Measurements from ENCODE around the gene CCDC85B.
A peak's percentile ranks its signal among the peaks of the same experiment; 100 is the strongest.

Gene CCDC85B

DNA sequence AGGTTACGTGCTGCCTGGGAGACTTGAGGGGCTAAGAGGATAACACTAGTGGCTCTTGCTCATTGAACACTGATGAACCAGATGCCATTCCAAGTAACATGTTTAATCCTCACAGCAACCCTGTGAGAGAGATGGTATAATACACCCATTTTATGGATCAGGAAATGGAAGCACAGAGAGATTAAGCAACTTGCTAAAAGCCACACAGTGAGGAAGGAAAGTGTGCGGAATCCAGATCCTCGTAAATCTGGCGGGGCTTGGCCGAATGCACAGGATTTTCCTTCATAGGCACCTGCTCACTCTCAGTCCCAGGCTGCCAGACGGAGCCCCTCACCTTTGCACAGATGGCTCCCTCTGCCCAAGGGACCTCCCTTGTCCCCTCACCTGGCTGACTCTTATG, 17.4 kb downstream of the CCDC85B start:
- no peak for DNase-seq (ENCODE audit: low read depth)
- H3K4me3 ChIP-seq (ENCODE audit: low read length): no peak overlapping the region
- TF ChIP-seq, protein P1, sequence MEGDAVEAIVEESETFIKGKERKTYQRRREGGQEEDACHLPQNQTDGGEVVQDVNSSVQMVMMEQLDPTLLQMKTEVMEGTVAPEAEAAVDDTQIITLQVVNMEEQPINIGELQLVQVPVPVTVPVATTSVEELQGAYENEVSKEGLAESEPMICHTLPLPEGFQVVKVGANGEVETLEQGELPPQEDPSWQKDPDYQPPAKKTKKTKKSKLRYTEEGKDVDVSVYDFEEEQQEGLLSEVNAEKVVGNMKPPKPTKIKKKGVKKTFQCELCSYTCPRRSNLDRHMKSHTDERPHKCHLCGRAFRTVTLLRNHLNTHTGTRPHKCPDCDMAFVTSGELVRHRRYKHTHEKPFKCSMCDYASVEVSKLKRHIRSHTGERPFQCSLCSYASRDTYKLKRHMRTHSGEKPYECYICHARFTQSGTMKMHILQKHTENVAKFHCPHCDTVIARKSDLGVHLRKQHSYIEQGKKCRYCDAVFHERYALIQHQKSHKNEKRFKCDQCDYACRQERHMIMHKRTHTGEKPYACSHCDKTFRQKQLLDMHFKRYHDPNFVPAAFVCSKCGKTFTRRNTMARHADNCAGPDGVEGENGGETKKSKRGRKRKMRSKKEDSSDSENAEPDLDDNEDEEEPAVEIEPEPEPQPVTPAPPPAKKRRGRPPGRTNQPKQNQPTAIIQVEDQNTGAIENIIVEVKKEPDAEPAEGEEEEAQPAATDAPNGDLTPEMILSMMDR (conservative IDR thresholded peaks at IDR 0.05; ENCODE audit: low read depth, low read length): no peak

DNA sequence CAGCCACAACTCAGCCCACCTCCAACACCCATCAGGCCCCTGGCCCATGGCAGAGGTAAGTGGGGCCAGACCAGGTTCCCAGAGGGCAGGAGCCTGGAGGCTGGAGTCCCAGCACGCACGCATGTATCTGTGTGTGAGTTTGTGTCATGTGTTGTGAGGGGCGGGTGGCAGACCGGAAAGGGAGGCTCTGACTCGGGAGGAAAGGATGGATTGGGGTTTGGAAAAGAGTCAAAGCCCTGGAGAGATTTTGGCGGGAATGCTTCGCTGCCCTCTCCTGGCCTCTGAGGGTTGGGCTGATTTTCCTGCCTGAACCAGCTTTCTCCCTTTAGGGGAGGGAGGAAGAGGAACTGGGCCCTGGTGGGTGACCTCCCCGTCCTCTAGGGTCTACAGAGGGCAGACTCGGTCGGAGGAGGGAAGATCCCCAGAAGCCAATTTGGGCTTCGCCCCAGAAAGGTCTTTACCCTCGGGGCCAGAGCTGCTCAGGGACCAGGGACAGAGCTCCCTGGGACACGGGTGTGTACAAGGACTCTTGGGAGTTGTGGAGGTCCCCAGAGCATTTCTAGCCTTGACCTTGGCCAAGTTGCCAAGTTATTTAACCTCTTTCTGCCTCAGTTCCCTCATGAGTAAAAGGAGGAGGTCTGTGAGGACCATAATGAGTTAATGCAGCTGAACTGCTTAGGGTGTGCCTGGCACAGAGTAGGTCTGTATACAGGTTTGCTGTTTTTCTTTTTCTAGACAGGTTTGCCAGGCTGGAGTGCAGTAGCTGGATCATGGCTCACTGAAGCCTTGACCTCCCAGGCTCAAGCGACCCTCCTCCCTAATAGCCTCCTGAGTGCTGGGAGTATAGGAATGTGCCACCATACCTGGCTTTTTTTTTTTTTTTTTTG, 21.5 kb downstream of the CCDC85B start:
- no peak for DNase-seq (ENCODE audit: low read depth)
- TF ChIP-seq, protein P1 (conservative IDR thresholded peaks at IDR 0.05; ENCODE audit: low read depth, low read length): peak; percentile 28
- no peak overlapping the region for H3K4me3 ChIP-seq (ENCODE audit: low read length)

DNA sequence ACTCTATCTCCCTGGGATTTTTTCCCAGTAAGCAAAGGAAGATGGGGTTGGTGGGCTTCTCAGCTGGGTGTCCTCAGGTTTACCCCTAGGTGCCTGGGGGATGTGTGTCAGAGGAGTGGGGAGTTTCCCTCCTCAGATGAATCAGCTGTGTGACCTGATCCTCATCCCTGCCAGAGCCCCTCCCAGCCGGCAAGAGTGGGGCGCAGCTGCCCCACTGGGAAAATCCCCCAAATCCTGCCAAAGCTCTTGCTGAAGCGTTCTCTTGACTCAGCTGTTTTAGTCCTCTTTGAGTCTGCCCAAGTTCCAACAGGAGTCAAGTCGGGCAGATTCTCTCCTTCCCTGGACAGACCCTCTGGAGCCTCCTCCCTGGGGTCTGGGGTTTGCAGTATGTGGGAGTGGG, 22.4 kb downstream of the CCDC85B start:
- TF ChIP-seq, protein P1 (conservative IDR thresholded peaks at IDR 0.05; ENCODE audit: low read depth, low read length): no peak
- DNase-seq (ENCODE audit: low read depth): no peak
- no peak overlapping the region for H3K4me3 ChIP-seq (ENCODE audit: low read length)

DNA sequence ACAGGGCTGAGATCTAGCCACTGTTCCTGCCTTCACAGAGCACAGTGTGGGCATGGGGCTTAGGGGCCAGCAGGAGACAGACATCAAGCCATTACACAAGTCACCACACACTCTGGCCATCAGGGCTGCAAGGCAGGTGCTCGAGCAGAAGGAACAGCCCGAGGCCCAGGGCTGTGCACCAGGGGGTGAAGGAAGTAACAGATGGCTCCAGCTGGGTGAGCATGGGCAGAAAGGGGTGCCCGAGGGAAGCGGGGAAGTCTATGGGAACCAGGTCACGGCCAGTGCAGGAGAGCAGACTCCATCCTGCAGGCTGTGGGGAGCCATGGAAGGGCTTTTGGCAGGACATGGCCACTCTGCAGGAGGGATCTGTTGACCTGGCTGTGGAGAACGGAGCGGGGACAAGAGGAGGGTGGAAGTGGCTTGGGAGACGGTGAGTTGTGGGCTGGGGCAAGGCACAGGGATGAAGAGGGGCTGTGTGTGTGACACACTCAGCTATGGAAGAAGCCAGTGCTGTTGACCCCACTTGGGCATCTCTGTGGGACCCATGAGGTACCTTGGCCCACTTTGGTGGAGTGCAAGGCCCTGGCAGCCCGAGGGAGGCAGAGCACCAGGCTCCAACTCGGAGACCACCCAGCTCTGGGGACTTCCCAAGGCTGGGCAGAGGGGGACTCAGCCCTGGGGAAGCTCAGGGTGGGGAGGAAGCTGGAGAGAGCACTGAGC, 24.8 kb downstream of the CCDC85B start:
- TF ChIP-seq, protein P1 (conservative IDR thresholded peaks at IDR 0.05; ENCODE audit: low read depth, low read length): no peak
- no peak overlapping the region for H3K4me3 ChIP-seq (ENCODE audit: low read length)
- no peak for DNase-seq (ENCODE audit: low read depth)

DNA sequence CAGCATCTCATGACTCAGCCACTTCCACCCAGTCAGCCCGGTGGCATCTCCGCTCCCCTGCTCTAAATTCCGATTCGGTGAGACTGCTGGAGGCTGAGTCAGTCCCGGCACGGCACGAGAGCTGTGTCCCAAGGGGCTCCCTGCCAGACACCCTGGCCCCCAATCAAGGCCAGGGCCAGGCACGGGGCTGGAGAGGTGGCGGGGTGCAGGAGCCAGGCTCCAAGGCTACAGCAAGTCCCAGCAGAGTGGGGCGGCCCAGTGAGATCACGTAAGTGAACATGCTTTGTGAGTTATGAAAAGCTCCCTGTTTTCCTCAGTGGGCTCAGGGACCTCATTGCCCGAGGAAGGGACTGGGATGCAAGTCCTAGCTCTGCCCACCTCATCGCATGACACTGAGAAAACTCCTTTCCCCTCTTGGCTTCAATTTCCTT, 25.4 kb downstream of the CCDC85B start:
- peak; percentile 94 for DNase-seq (ENCODE audit: low read depth)
- H3K4me3 ChIP-seq (ENCODE audit: low read length): peak overlapping the region; percentile 23
- TF ChIP-seq, protein P1 (conservative IDR thresholded peaks at IDR 0.05; ENCODE audit: low read depth, low read length): no peak

DNA sequence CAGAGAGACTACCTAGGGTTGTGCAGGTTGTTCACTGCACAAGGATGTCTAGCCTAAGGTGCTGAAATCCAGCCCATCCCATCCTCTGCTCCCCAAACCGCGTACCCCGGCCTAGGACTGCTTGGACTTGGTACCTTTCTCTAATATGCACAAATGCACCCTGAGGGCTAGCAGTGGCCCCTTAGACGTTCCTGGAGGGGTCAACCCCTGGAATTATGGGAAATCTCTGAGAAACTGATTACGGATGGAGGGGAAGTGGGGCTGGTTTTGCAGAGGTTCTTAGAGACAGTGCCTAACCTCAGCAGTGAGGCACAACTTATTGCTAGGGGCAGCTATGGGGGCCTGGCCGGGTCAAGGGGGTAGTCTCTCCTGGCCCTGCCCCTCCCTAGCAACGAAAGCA, 25.9 kb downstream of the CCDC85B start:
- DNase-seq (ENCODE audit: low read depth): no peak
- peak overlapping the region; percentile 23 for H3K4me3 ChIP-seq (ENCODE audit: low read length)
- TF ChIP-seq, protein P1 (conservative IDR thresholded peaks at IDR 0.05; ENCODE audit: low read depth, low read length): no peak

Measured in retinal pigment epithelial cell (primary cell).